Breast epithelium (tissue), 4 donors: Measurements from ENCODE around the gene MON2. TPM values are rescaled to one million over a fixed set of nuclear protein-coding genes. Genes with fewer than 3 reads are reported as not detected.

Source experiments
- DNase-seq, 2 donors: peaks; one replicate each; pipeline ENCODE4 v3.0.0-alpha.2; 2019; ENCODE audit warnings: low spot score in 2 of 2
- H3K27ac ChIP-seq, 2 donors: fragments of 200-600 bp; sonication (generic) in 1 of 2; one replicate each; pipeline ENCODE4 v1.5.1; 2016 to 2019; ENCODE audit warnings: mild to moderate bottlenecking in 1 of 2
- H3K27me3 ChIP-seq, 2 donors: fragments of 200-600 bp; sonication (generic) in 1 of 2; one replicate each; pipeline versions ENCODE4 v1.5.1 to v1.6.0; 2017 to 2019; ENCODE audit warnings: control low read depth in 1 of 2, mild to moderate bottlenecking in 1 of 2
- H3K36me3 ChIP-seq: fragments of 200-600 bp; one replicate; pipeline ENCODE4 v1.5.1; 2019
- H3K4me1 ChIP-seq, 2 donors: fragments of 200-600 bp; sonication (generic); one replicate each; pipeline ENCODE4 v1.5.1; 2016 to 2019; ENCODE audit warnings: control low read depth in 1 of 2
- H3K4me3 ChIP-seq, 3 donors: fragments of 200-600 bp; sonication (generic); 1 replicate in 2 of 3; 2 replicates in 1 of 3; pipeline ENCODE4 v1.5.1; 2016 to 2019; ENCODE audit warnings: mild to moderate bottlenecking in 3 of 3, moderate library complexity in 2 of 3
- H3K9me3 ChIP-seq, 2 donors: fragments of 200-600 bp; sonication (generic) in 1 of 2; one replicate each; pipeline ENCODE4 v1.5.1; 2016 to 2019; ENCODE audit warnings: control low read depth in 1 of 2
- CTCF ChIP-seq, 3 donors: fragments of 450-650 bp; IDR thresholded peaks; one replicate each; pipeline ENCODE4 v1.5.1; 2016 to 2017; ENCODE audit warnings: antibody characterized with exemption in 3 of 3, mild to moderate bottlenecking in 3 of 3, moderate library complexity in 3 of 3
- POLR2A ChIP-seq: fragments of 450-650 bp; IDR thresholded peaks from one replicate; pipeline ENCODE4 v1.6.1; 2016; ENCODE audit warnings: antibody characterized with exemption, mild to moderate bottlenecking, moderate library complexity
- POLR2AphosphoS5 ChIP-seq, 3 donors: sonication (generic); formaldehyde crosslinking; IDR thresholded peaks; one replicate each; pipeline ENCODE4 v1.6.1; 2017; ENCODE audit warnings: antibody characterized with exemption in 3 of 3
- intact Hi-C: fragments of 100-400 bp; cut with DNase I; formaldehyde crosslinking; loops from one replicate; pipeline ENCODE4 v1.15.1; 2023; ENCODE audit warnings: low total_unique reads
- total RNA-seq, 3 donors: library from RNA; depleted of rRNA; stranded (reverse); fragments of >200 nt; gene quantifications; one replicate each; pipeline ENCODE4 v1.1.0, GENCODE V29; 2016

Gene MON2
- total RNA-seq, 3 donors from 2014 or later = 85.0 to 162 (median 123) TPM

GRCh38 chr12:62631471-62632410 is 165.1 kb downstream of the MON2 start:
- peak; percentile 69 to 74 for DNase-seq
- Histone ChIP-seq H3K4me3 (peak overlapping the region; percentile 48 to 75 (median 62)), H3K9me3 (no peaks in the 10 kb centered on the region), H3K4me1 (peaks cover 0 to 9% of the 10 kb centered on the region in 2 donors), H3K36me3 (no peaks in the 10 kb centered on the region), H3K27ac (peak overlapping the region; percentile 90 to 94), H3K27me3 (no peaks in the 10 kb centered on the region)
- intact Hi-C loops = no loop called here
- TF ChIP-seq POLR2AphosphoS5 (IDR thresholded peaks at IDR 0.05) (peak; percentile 43 to 67 (median 45)), POLR2A (no peak), CTCF (IDR thresholded peaks at IDR 0.05) (peak in 2 of 3 donors; percentile 13 to 41)

GRCh38 chr12:62632411-62632918 is 165.8 kb downstream of the MON2 start:
- Histone ChIP-seq H3K27ac (peak overlapping the region; percentile 90 to 94), H3K4me3 (peak overlapping the region; percentile 48 to 75 (median 62)), H3K36me3 (no peaks in the 10 kb centered on the region), H3K4me1 (peaks cover 0 to 9% of the 10 kb centered on the region in 2 donors), H3K9me3 (no peaks in the 10 kb centered on the region), H3K27me3 (no peaks in the 10 kb centered on the region)
- intact Hi-C loops = no loop called here
- TF ChIP-seq POLR2AphosphoS5 (IDR thresholded peaks at IDR 0.05) (no peak), CTCF (IDR thresholded peaks at IDR 0.05) (no peak), POLR2A (no peak)
- peak; percentile 31 to 54 for DNase-seq

GRCh38 chr12:62635649-62636048 is 169.0 kb downstream of the MON2 start:
- H3K36me3 ChIP-seq = no peaks in the 10 kb centered on the region
- H3K9me3 ChIP-seq = no peaks in the 10 kb centered on the region
- H3K27me3 ChIP-seq = no peaks in the 10 kb centered on the region
- no peak overlapping the region for H3K4me3 ChIP-seq
- no peak for TF ChIP-seq CTCF (IDR thresholded peaks at IDR 0.05)
- no peak for TF ChIP-seq POLR2A
- no peak for TF ChIP-seq POLR2AphosphoS5 (IDR thresholded peaks at IDR 0.05)
- H3K27ac ChIP-seq = no peak overlapping the region
- intact Hi-C loops = no loop called here
- no peak for DNase-seq
- H3K4me1 ChIP-seq = peaks cover 0 to 9% of the 10 kb centered on the region in 2 donors

- Histone ChIP-seq H3K27ac (no peak overlapping the region), H3K27me3 (no peaks in the 10 kb centered on the region), H3K9me3 (no peaks in the 10 kb centered on the region), H3K4me3 (no peak overlapping the region), H3K4me1 (peaks cover 0 to 5% of the 10 kb centered on the region in 2 donors), H3K36me3 (no peaks in the 10 kb centered on the region)
- TF ChIP-seq POLR2AphosphoS5 (IDR thresholded peaks at IDR 0.05) = no peak
- TF ChIP-seq POLR2A = no peak
- TF ChIP-seq CTCF (IDR thresholded peaks at IDR 0.05) = no peak
- intact Hi-C loops = no loop called here
- DNase-seq = no peak
Observed at GRCh38 chr12:62637679-62638078, 171.1 kb downstream of the MON2 start.

- no peaks in the 10 kb centered on the region for H3K27me3 ChIP-seq
- DNase-seq = no peak
- H3K9me3 ChIP-seq = no peaks in the 10 kb centered on the region
- intact Hi-C loops = loop anchor here (10.0 kb wide), 1 partner anchor 84 kb away; no protein-coding TSS in a partner anchor
- no peaks in the 10 kb centered on the region for H3K36me3 ChIP-seq
- H3K4me1 ChIP-seq = no peaks in the 10 kb centered on the region
- no peak overlapping the region for H3K4me3 ChIP-seq
- H3K27ac ChIP-seq = no peak overlapping the region
- TF ChIP-seq POLR2AphosphoS5 (IDR thresholded peaks at IDR 0.05) = no peak
- TF ChIP-seq CTCF (IDR thresholded peaks at IDR 0.05) = no peak
- TF ChIP-seq POLR2A = no peak
Observed at GRCh38 chr12:62640910-62641448, 174.4 kb downstream of the MON2 start.
